Measurements from ENCODE around the gene VTI1A. TPM values are rescaled to one million over a fixed set of nuclear protein-coding genes. Genes with fewer than 3 reads are reported as not detected.
A peak's percentile ranks its signal among the peaks of the same experiment; 100 is the strongest.

VTI1A gene
- total and polyA plus RNA-seq, 2 of the 13 experiments (the other 11 are each of a cell fraction or from before 2014, with no cell fraction given), result 11.7 to 32.7 TPM

GRCh38 chr10:112532956-112533355 is 85.9 kb downstream of the VTI1A start:
- no peak for FAIRE-seq
- ChIA-PET CTCF (ENCODE audit: low intra/inter-chr PET ratio, low total read pairs) (no interaction called here), POLR2A (no interaction called here)
- H3K9me3 ChIP-seq (ENCODE audit: low read length), result no peaks in the 10 kb centered on the region
- no peak overlapping the region for H3K4me3 ChIP-seq (replicated peaks in 1 of 3; ENCODE audit: insufficient read depth in 1 of 3, low read depth in 2 of 3, low read length in 3 of 3)
- no peak overlapping the region for H2AFZ ChIP-seq (ENCODE audit: low read length)
- WGBS (ENCODE audit: low lambda C conversion rate), result 94% methylated on average over 2 of the region's 2 CpGs
- H3K27me3 ChIP-seq (ENCODE audit: control insufficient read depth in 1 of 2, insufficient read depth in 2 of 2, low read length in 2 of 2), result no peaks in the 10 kb centered on the region
- H3K36me3 ChIP-seq (replicated peaks in 1 of 2; ENCODE audit: control insufficient read depth in 1 of 2, insufficient read depth in 2 of 2, low read length in 2 of 2), result peaks cover 2% of the 10 kb centered on the region in 2 experiments; a peak in 2 of 5 replicates
- no peak for TF ChIP-seq ZSCAN12 (CRISPR knock-in tag; IDR thresholded peaks at IDR 0.05)
- no peak overlapping the region for H3K27ac ChIP-seq (ENCODE audit: extremely low read length, insufficient read depth, low read length)
- no peaks in the 10 kb centered on the region for H3K79me2 ChIP-seq (ENCODE audit: insufficient read depth, low read length)
- H3K4me1 ChIP-seq (ENCODE audit: insufficient read depth, low read length), result peaks cover 13% of the 10 kb centered on the region
- H3K9ac ChIP-seq (ENCODE audit: insufficient read depth, low read depth, low read length), result no peak overlapping the region
- no peak for DNase-seq (ENCODE audit: low spot score)
- H4K20me1 ChIP-seq (ENCODE audit: insufficient read depth, low read length), result no peaks in the 10 kb centered on the region
- intact Hi-C loops (cut with micrococcal nuclease; ENCODE audit: unreplicated experiment), result no loop called here
- no TSS peak for BruUV-seq (replicated peaks)
- H3K4me2 ChIP-seq (ENCODE audit: low read depth, low read length), result no peak overlapping the region
- in situ Hi-C loops (cut with HindIII; ENCODE audit: extremely low pct_ligation_motif_present, low pct_unique_long_range_greater_than_20kb), result no loop called here
- ATAC-seq, result no peak

GRCh38 chr10:112533916-112534315 is 86.9 kb downstream of the VTI1A start:
- ChIA-PET POLR2A (no interaction called here), CTCF (ENCODE audit: low intra/inter-chr PET ratio, low total read pairs) (no interaction called here)
- Histone ChIP-seq H3K9me3 (ENCODE audit: low read length) (no peaks in the 10 kb centered on the region), H3K4me3 (replicated peaks in 1 of 3; ENCODE audit: insufficient read depth in 1 of 3, low read depth in 2 of 3, low read length in 3 of 3) (no peak overlapping the region), H4K20me1 (ENCODE audit: insufficient read depth, low read length) (no peaks in the 10 kb centered on the region), H3K36me3 (replicated peaks in 1 of 2; ENCODE audit: control insufficient read depth in 1 of 2, insufficient read depth in 2 of 2, low read length in 2 of 2) (peaks cover 2 to 9% of the 10 kb centered on the region in 2 experiments; a peak in 3 of 5 replicates), H2AFZ (ENCODE audit: low read length) (no peak overlapping the region), H3K9ac (ENCODE audit: insufficient read depth, low read depth, low read length) (no peak overlapping the region), H3K4me2 (ENCODE audit: low read depth, low read length) (no peak overlapping the region), H3K79me2 (ENCODE audit: insufficient read depth, low read length) (no peaks in the 10 kb centered on the region), H3K27ac (ENCODE audit: extremely low read length, insufficient read depth, low read length) (no peak overlapping the region), H3K4me1 (ENCODE audit: insufficient read depth, low read length) (peaks cover 13% of the 10 kb centered on the region), H3K27me3 (ENCODE audit: control insufficient read depth in 1 of 2, insufficient read depth in 2 of 2, low read length in 2 of 2) (no peaks in the 10 kb centered on the region)
- FAIRE-seq, result no peak
- no peak for ATAC-seq
- TF ChIP-seq MAFK (conservative IDR thresholded peaks at IDR 0.05 in 1 of 2, IDR thresholded peaks at IDR 0.05 in 1 of 2; ENCODE audit: low read length in 2 of 2), result peak in 1 of 2 experiments; percentile 46; a peak in 1 of 4 replicates
- TF ChIP-seq MAFF (IDR thresholded peaks at IDR 0.05; ENCODE audit: low read depth, low read length), result peak; percentile 24; the same call in 1 of the 2 replicates
- TF ChIP-seq ATF1 (CRISPR knock-in tag; IDR thresholded peaks at IDR 0.05), result no peak
- no peak for TF ChIP-seq GABPB1 (CRISPR knock-in tag; IDR thresholded peaks at IDR 0.05)
- TF ChIP-seq, protein P1, sequence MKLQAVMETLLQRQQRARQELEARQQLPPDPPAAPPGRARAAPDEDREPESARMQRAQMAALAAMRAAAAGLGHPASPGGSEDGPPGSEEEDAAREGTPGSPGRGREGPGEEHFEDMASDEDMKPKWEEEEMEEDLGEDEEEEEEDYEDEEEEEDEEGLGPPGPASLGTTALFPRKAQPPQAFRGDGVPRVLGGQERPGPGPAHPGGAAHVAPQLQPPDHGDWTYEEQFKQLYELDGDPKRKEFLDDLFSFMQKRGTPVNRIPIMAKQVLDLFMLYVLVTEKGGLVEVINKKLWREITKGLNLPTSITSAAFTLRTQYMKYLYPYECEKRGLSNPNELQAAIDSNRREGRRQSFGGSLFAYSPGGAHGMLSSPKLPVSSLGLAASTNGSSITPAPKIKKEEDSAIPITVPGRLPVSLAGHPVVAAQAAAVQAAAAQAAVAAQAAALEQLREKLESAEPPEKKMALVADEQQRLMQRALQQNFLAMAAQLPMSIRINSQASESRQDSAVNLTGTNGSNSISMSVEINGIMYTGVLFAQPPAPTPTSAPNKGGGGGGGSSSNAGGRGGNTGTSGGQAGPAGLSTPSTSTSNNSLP (IDR thresholded peaks at IDR 0.05; ENCODE audit: low read depth, low read length), result no peak
- no peak for TF ChIP-seq ZNF549 (CRISPR knock-in tag; IDR thresholded peaks at IDR 0.05)
- no peak for TF ChIP-seq ZNF432 (CRISPR knock-in tag; IDR thresholded peaks at IDR 0.05; ENCODE audit: borderline replicate concordance)
- no peak for TF ChIP-seq NKX3-1 (CRISPR knock-in tag; IDR thresholded peaks at IDR 0.05)
- no peak for TF ChIP-seq ZNF776 (CRISPR knock-in tag; IDR thresholded peaks at IDR 0.05)
- TF ChIP-seq ZNF382 (CRISPR knock-in tag; IDR thresholded peaks at IDR 0.05; ENCODE audit: borderline replicate concordance), result no peak
- TF ChIP-seq ZNF768 (CRISPR knock-in tag; IDR thresholded peaks at IDR 0.05), result no peak
- in situ Hi-C loops (cut with HindIII; ENCODE audit: extremely low pct_ligation_motif_present, low pct_unique_long_range_greater_than_20kb) (no loop called here), intact Hi-C loops (cut with micrococcal nuclease; ENCODE audit: unreplicated experiment) (no loop called here)
- no TSS peak for BruUV-seq (replicated peaks)
- WGBS (ENCODE audit: low lambda C conversion rate), result 82% methylated on average over 1 of the region's 1 CpG
- no peak for DNase-seq (ENCODE audit: low spot score)

Measured in HepG2 (cell line).